A673 (cell line): ENCODE measurements around the gene SRPX2.
A peak's percentile ranks its signal among the peaks of the same experiment; 100 is the strongest.

Experiments
- EZH2 ChIP-seq: fragments of 200-600 bp; sonication (generic); IDR thresholded peaks from 2 replicates; pipeline ENCODE4 v1.6.1; 2017; ENCODE audit warnings: borderline replicate concordance, low read depth, mild to moderate bottlenecking, mixed read lengths, antibody characterized with exemption, low read length; ENCODE audit not compliant: poor library complexity, severe bottlenecking
- TF ChIP-seq, protein P1 (sequence below): fragments of 300-800, 200-600 bp; sonication (generic); conservative IDR thresholded peaks from 2 replicates; pipeline ENCODE4 v1.5.1; 2017; ENCODE audit warnings: low read depth, mild to moderate bottlenecking, antibody characterized with exemption, low read length, moderate library complexity, mixed read lengths

- TF ChIP-seq, protein P1, sequence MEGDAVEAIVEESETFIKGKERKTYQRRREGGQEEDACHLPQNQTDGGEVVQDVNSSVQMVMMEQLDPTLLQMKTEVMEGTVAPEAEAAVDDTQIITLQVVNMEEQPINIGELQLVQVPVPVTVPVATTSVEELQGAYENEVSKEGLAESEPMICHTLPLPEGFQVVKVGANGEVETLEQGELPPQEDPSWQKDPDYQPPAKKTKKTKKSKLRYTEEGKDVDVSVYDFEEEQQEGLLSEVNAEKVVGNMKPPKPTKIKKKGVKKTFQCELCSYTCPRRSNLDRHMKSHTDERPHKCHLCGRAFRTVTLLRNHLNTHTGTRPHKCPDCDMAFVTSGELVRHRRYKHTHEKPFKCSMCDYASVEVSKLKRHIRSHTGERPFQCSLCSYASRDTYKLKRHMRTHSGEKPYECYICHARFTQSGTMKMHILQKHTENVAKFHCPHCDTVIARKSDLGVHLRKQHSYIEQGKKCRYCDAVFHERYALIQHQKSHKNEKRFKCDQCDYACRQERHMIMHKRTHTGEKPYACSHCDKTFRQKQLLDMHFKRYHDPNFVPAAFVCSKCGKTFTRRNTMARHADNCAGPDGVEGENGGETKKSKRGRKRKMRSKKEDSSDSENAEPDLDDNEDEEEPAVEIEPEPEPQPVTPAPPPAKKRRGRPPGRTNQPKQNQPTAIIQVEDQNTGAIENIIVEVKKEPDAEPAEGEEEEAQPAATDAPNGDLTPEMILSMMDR: peak; percentile 59
- no peak for TF ChIP-seq EZH2
Observed at GRCh38 chrX:100636321-100636991, 7.5 kb upstream of the SRPX2 start, which contains the start of gene TSPAN6.
